Measurements from ENCODE around the gene ZBTB46.

The ZBTB46 gene

DNA sequence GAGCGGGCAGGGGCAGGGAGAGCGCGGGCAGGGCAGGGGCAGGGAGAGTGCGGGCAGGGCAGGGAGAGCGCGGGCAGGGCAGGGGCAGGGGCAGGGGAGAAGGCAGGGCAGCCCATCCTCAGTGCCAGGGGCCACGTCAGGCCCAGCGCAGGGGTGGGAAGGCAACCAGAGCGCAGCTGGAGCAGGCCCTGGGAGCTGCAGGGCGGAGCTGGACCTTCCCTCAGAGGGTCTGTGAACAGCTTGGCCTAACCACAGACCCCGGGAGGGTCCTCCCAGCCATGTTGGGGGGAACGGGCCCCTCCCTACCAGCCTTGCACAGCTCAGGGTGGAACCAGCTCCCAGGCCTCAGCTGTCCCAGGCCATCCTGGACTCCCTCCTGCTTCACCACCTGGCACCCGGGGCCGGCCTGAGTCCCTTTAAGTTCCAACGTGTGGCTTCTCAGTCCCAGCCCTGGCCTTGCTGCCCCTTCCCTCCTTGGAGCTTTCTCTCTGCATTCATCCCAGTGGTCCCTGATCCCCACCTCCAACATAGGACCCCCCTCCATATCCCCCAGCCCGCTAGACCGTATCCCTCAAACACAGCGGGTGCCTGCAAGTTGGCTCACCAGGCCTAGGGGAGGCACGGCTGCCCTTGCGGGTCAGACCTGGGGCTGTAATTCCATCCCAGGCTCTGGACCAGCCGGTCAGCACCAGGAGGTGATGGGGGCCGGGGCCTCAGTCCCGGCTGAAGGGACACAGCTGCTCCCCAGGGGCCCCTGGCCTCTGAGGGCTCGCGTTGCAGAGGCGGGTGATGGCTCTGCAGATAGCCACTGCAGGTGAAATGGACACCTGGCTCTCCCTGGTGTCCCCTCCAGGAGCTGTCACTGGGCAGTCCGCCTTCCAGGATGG is 5.6 kb upstream of the ZBTB46 start:
- DNase-seq = no peak

DNA sequence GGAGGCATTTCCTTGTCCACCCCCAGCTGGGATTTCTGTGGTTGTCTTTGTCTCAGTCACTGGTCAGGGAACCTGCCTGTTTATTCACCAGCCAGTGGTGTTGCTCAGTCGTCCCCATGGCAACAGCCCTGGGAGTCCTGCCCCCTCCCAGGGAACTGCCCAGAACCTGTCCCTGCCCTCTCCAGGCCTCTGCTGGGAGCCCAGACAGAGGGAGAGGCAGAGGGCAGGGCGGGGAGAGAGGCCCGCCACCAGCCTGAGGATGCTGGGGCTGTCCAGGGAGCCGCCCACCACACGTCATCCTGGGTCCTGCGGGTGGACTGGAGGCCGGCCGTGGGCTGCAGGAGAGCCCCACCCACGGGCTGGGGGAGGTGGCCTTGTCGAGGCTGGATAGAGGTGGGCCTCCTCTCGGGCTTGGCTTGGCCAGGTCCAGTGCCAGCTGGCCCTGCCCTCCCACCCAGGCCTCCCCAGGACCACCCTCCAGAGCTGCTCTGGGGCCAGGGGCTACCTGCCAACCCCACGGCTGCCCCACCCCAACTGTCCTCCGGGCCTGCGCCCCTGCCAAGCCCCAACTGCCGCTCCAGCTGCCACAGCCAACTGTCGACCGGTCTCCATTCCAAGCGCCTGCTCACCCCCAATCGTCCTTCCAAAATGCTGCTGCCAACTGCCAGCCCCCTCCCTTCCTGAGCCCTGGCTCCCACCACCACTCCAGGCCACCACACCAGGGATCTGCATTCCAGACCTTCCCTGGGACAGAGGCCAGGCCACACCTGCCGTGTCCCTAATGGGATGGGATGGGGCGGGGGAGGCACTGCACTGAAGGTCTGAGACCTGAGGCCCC is 4.2 kb upstream of the ZBTB46 start:
- no peak for DNase-seq

GRCh38 chr20:63834491-63834880 is 3.4 kb upstream of the ZBTB46 start:
- no peak for DNase-seq

GRCh38 chr20:63833776-63834490 is 2.9 kb upstream of the ZBTB46 start:
- DNase-seq = no peak

GRCh38 chr20:63831993-63832686 is 1.1 kb upstream of the ZBTB46 start:
- no peak for DNase-seq

- no peak for DNase-seq
These were observed 555 bp upstream of the ZBTB46 start for GRCh38 chr20:63831646-63831992.

DNA sequence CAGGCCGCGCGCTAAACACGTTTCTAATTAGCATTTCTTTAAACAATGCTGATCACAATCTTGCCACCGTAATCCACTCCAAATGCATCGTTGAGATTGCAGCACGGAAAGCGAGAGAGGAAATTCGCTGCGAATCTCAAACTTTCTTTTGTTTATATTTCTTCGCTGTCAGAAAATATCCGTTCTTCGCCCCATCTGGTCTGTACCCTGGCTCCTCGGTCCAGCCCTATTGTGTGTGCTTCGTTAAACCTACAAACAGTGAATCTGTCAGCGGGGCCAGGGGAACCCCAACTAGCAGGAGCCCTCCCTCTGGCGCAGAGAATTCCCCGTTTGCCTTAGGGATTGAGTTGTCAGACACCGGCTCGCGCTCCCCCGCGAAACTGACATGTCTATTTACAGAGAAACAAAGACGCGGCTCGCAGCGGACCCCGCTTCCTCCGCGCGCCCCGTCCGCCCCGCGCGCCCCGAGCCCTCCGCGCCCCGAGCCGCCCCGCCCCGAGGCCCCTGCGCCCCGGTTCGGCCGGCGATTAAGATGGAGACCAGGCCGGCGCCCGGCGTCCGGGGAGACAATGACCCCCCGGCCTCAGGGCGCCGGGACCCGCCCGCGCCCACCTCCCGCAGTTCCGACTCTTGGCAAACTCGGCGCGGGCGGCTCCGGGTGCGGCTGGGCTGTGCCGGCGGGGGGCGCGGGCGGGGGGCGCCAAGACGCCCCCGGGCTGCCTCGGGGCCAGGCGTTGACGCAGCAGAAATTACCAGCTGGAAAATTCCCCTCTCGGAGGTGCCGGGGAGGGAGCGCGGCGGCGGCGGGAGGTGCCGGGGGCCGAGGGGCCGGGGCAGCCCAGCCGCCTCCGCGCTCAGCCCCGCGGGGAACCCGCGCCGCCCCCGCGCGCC is 874 bp downstream of the ZBTB46 start:
- no peak for DNase-seq

DNA sequence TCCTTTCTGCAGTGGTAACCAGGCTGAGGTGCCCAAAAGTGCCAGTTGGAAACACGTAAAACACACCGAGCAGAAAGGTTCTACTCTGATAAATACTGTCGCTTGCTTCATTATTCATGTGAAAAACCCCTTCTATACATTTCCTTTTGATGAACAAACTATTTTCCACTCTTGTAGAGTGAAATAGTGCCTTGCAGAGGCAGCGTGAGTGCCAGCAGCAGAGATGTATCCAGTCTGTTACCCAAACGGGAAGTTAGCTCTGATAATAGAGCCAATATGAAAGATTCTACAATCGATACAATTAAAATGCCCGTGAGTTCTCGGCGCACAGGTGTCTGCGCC is 1.5 kb downstream of the ZBTB46 start:
- DNase-seq = no peak

- DNase-seq = no peak
These were observed 2.1 kb downstream of the ZBTB46 start for GRCh38 chr20:63828951-63829350.

DNA sequence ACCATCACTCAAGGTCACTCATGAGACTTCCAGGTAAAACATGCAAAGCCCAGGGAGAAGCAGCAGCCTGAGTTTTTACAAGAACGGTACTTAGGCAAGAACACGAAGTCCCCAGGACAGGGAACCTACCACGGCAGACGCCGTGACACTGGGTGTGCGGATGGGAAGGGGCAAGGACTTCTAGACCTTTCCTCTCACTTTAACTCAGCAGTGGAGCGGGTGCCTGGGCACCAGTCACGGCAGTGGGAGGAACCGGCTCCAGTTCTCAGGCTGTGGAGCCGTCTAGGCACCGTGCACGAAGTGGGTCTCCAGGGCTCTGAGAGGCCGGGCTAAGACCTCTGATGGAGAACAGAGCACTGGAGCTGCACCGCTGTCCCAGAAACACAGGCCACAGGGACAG is 2.5 kb downstream of the ZBTB46 start:
- DNase-seq = no peak

GRCh38 chr20:63828124-63828523 is 2.9 kb downstream of the ZBTB46 start:
- no peak for DNase-seq

DNA sequence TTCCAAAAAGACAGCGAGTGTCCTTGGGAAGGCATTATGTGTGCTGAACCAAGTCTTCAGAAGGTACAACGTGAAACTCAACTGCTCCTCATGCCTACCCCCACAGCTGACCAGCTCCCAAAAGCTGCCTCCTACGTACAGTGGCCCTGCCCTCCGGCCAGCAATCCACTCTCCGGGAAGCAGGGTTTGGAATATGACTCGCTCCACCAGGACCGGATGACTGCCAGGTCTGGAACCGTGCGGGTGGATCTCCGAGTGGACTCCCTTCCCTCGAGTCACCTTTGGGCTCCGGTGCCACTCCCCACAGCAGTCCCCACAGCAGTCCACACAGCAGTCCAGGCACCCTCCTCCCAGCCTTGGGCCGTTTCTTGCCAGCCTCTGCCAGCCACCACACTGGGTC is 4.3 kb downstream of the ZBTB46 start:
- DNase-seq = no peak

GRCh38 chr20:63825331-63826118 is 5.5 kb downstream of the ZBTB46 start:
- DNase-seq = no peak

GRCh38 chr20:63823691-63824311 is 7.3 kb downstream of the ZBTB46 start:
- no peak for DNase-seq

GRCh38 chr20:63822276-63822696 is 8.8 kb downstream of the ZBTB46 start:
- no peak for DNase-seq

- DNase-seq = no peak
These were observed 9.3 kb downstream of the ZBTB46 start for GRCh38 chr20:63821811-63822210.

- DNase-seq = no peak
These were observed 11.7 kb downstream of the ZBTB46 start for GRCh38 chr20:63819224-63819921.

DNA sequence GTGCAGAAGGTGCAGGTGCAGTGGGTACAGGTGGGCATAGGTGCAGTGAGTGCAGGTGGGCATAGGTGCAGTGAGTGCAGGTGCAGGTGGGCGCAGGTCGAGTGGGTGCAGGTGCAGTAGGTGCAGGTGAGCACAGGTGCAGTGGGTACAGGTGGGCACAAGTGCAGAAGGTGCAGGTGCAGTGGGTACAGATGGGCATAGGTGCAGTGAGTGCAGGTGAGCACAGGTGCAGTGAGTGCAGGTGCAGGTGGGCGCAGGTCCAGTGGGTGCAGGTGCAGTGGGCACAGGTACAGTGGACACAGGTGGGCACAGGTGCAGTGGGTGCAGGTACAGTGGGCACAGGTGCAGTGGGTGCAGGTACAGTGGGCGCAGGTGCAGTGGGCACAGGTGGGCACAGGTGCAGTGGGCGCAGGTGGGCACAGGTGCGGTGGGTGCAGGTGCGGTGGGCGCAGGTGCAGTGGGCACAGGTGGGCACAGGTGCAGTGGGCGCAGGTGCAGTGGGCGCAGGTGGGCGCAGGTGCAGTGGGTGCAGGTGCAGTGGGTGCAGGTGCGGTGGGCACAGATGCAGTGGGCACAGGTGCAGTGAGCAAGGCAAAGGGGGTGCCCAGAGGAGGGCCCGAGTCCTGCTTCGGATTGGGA is 15.3 kb downstream of the ZBTB46 start:
- DNase-seq = no peak

GRCh38 chr20:63814891-63815614 is 16.0 kb downstream of the ZBTB46 start:
- no peak for DNase-seq
